Thoracic aorta (tissue), 2 donors: Measurements from ENCODE around the gene ATG4D. TPM values are rescaled to one million over a fixed set of nuclear protein-coding genes. Genes with fewer than 3 reads are reported as not detected.

Source experiments
- ATAC-seq: fragments of 150-250 bp; one replicate; pipeline ENCODE4 v1.8.0; 2017; ENCODE audit warnings: low read depth; ENCODE audit not compliant: insufficient number of reproducible peaks, low FRiP score
- DNase-seq: peaks from one replicate; pipeline ENCODE4 v3.0.0-alpha.2; 2020; ENCODE audit warnings: low spot score
- H3K27ac ChIP-seq, 2 donors: fragments of 200-600 bp; sonication (generic); 1 replicate in 1 of 2; 2 replicates in 1 of 2; pipeline ENCODE4 v1.5.1; 2016; ENCODE audit warnings: mild to moderate bottlenecking in 2 of 2, moderate library complexity in 2 of 2
- H3K27me3 ChIP-seq: fragments of 200-600 bp; sonication (generic); replicated peaks from 2 replicates; pipeline ENCODE4 v1.6.0; 2016; ENCODE audit warnings: mild to moderate bottlenecking; ENCODE audit not compliant: insufficient read depth
- H3K36me3 ChIP-seq: fragments of 200-600 bp; sonication (generic); one replicate; pipeline ENCODE4 v1.5.1; 2016
- H3K4me1 ChIP-seq, 2 donors: fragments of 200-600 bp; sonication (generic); 1 replicate in 1 of 2; 2 replicates in 1 of 2; pipeline versions ENCODE4 v1.5.1 to v1.6.0; 2016; ENCODE audit warnings: low read depth in 2 of 2, mild to moderate bottlenecking in 1 of 2; ENCODE audit not compliant: control insufficient read depth in 1 of 2
- H3K4me3 ChIP-seq: fragments of 200-600 bp; sonication (generic); 2 replicates; pipeline ENCODE4 v1.5.1; 2016; ENCODE audit warnings: mild to moderate bottlenecking
- H3K9me3 ChIP-seq: fragments of 200-600 bp; sonication (generic); 2 replicates; pipeline ENCODE4 v1.5.1; 2016
- total RNA-seq, 2 donors: library from RNA; depleted of rRNA; stranded (reverse); fragments of >200 nt; gene quantifications; one replicate each; pipeline versions ENCODE4 v1.1.0 to v1.2.3, GENCODE V29; 2016
- TF ChIP-seq, protein P1 (sequence below): fragments of 200-600 bp; sonication (generic); IDR thresholded peaks from one replicate; pipeline ENCODE4 v1.5.1; 2019; ENCODE audit warnings: antibody characterized with exemption

ATG4D gene
- 10 to 100 TPM; 17.1 to 30.5 TPM for total RNA-seq

DNA sequence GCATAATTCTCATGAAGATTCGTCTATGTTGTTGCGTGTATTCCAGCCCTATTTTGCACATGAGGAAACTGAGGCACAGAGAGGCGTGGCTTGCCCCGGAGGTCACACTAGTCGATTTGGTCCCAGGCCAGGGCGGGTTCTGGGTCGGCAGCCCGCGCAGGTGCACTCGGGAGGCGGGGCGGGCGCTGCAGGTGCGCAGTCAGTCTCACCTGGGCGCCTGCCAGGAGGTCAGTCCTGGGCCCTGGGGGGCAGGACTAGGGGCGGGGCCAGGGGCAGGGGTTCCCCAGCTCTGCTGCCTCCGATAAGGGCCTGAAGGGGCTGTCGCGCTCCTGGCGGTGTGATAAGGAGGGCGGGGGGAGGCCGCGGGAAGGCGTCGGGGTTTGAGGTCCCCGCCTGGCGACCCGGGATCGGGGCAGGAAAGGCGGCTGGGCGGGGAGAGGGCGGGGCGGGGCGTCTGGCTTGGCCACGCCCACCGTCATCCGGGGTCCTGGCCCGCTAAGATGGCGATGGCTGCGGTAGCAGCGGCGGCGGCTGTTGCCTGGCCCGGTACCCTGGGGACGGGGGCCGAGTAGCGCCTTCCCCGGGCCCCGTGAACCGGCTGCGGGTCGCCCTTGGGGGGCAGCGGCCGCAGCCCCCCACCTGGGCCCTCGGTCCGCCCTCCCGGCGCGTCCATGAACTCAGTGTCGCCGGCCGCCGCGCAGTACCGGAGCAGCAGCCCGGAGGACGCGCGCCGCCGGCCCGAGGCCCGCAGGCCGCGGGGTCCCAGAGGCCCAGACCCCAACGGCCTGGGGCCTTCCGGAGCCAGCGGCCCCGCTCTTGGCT is at the start of gene ATG4D:
ATG4D (plus strand) TSS at position 485 of the 822 bp plus-strand sequence; CDS start at position 672, 187 bp downstream.
- no peak for DNase-seq
- H3K36me3 ChIP-seq: peaks cover 5% of the 10 kb centered on the region
- TF ChIP-seq, protein P1, sequence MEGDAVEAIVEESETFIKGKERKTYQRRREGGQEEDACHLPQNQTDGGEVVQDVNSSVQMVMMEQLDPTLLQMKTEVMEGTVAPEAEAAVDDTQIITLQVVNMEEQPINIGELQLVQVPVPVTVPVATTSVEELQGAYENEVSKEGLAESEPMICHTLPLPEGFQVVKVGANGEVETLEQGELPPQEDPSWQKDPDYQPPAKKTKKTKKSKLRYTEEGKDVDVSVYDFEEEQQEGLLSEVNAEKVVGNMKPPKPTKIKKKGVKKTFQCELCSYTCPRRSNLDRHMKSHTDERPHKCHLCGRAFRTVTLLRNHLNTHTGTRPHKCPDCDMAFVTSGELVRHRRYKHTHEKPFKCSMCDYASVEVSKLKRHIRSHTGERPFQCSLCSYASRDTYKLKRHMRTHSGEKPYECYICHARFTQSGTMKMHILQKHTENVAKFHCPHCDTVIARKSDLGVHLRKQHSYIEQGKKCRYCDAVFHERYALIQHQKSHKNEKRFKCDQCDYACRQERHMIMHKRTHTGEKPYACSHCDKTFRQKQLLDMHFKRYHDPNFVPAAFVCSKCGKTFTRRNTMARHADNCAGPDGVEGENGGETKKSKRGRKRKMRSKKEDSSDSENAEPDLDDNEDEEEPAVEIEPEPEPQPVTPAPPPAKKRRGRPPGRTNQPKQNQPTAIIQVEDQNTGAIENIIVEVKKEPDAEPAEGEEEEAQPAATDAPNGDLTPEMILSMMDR: no peak
- H3K4me1 ChIP-seq: peaks cover 12 to 18% of the 10 kb centered on the region in 2 donors
- ATAC-seq: peak; percentile 84
- no peaks in the 10 kb centered on the region for H3K27me3 ChIP-seq
- H3K9me3 ChIP-seq: no peaks in the 10 kb centered on the region
- peak within 1 kb of the TSS; percentile 98 for H3K4me3 ChIP-seq
- peak within 1 kb of the TSS; percentile 81 to 82 for H3K27ac ChIP-seq

DNA sequence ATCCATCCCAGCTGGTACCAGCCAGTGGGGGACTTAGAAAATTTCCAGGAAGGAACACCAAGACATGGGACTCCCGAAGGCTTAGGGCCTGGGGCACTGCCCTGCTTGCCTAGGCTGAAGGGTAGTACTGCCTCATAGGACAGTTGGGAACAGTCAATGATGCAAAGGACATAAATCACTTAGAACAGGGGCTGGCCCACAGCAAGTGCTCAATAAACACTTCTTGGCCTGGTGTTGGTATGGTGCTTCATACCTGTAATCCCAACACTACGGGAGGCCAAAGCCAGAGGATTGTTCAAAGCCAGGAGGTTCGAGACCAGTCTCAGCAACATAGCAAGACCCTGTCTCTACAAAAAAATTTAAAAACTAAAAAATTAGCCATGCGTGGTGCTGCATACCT is 46.3 kb upstream of the ATG4D start:
- peaks cover 30% of the 10 kb centered on the region for H3K36me3 ChIP-seq
- no peak overlapping the region for H3K27ac ChIP-seq
- H3K4me1 ChIP-seq: peaks cover 17 to 41% of the 10 kb centered on the region in 2 donors
- H3K9me3 ChIP-seq: no peaks in the 10 kb centered on the region
- DNase-seq (no peak), ATAC-seq (no peak)
- H3K27me3 ChIP-seq: no peaks in the 10 kb centered on the region
- TF ChIP-seq, protein P1: no peak
- H3K4me3 ChIP-seq: no peak overlapping the region

DNA sequence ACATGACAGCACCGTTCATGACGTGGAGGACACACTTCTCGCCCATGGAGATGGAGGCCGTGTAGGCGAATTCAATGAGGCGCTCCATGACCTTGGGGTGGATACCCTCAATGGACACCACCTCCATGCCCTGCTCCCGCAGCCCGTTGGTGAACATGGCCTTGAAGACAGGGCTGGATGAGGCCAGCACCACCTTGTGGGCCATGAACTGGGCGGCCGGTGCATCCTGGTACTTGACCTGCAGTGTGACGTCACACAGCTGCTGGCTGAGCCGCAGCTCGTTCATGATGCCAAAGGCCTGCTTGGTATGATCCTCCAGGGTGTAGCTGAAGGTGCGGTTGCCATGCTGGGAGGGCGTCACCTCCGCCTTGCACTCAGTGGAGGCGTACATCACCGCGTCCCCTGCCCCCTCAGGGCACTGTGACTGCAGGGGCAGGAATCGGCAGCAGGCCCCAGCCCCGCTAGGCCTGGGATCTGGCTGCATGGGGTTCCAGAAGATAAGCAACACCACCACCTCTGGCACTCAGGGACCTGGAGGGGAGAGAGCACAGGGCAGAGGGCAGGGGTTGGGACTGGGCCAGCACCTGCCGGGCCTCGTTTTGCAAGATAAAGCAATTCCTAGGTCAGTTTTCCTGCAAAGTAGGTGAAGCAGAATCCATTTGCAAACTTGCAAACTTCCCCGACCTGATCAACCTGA is 44.0 kb upstream of the ATG4D start:
- H3K4me3 ChIP-seq: no peak overlapping the region
- TF ChIP-seq, protein P1: no peak
- H3K27me3 ChIP-seq: no peaks in the 10 kb centered on the region
- peaks cover 20% of the 10 kb centered on the region for H3K36me3 ChIP-seq
- DNase-seq (no peak), ATAC-seq (no peak)
- peaks cover 20 to 41% of the 10 kb centered on the region in 2 donors for H3K4me1 ChIP-seq
- H3K9me3 ChIP-seq: no peaks in the 10 kb centered on the region
- no peak overlapping the region for H3K27ac ChIP-seq

DNA sequence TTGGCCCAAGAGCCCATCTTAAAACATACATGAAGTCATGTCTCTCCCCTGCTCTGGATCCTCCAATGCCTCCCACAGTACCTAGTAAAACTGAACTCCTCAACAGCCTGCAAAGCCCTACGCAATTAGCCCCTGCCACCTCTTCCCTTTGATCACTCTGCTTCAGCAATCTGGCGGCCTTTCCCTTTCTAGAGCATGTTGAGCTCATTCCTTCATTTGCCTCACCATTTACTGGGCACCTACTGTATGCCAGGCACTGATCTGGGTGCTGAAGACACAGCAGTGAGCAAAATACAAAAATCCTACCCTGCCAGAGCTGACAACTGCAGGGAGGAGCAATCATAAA is 43.5 kb upstream of the ATG4D start:
- Histone ChIP-seq H3K27me3 (no peaks in the 10 kb centered on the region), H3K36me3 (peaks cover 15% of the 10 kb centered on the region), H3K4me1 (peaks cover 20 to 41% of the 10 kb centered on the region in 2 donors), H3K27ac (no peak overlapping the region), H3K4me3 (no peak overlapping the region), H3K9me3 (no peaks in the 10 kb centered on the region)
- TF ChIP-seq, protein P1: no peak
- DNase-seq: no peak
- no peak for ATAC-seq

DNA sequence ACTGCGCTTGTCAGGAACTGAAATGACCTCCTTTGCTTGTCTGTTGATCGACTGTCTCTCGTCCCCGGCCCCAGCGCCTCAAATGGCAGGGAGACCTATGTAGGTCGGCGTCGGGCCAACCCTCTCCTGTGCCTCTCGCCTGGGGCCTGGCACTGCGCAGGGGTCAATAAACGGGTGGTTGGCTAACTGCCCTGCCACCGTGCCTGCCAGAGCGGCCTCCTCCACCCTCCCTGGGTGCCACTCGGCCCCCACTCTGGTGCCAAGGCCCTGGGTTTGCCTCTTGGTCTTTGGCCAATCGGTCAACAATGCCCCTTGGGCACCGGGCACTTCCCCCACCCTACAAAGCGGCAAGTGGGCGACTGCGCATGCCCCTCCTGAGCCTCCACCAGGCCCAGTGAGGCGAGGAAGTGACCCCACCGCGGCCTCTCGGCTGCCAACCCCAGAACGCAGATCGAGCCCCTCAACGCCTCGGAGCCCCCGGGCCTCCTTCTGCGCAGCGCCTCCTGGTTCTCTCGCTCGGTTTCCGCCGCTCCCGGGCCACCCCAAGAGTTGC is 41.7 kb upstream of the ATG4D start:
- DNase-seq: peak; percentile 37

More for the DNA sequence above, 41.7 kb upstream of the ATG4D start:
- peaks cover 20 to 41% of the 10 kb centered on the region in 2 donors for H3K4me1 ChIP-seq
- peak; percentile 25 for ATAC-seq
- no peaks in the 10 kb centered on the region for H3K9me3 ChIP-seq
- H3K27me3 ChIP-seq: no peaks in the 10 kb centered on the region
- H3K4me3 ChIP-seq: peak overlapping the region; percentile 96
- TF ChIP-seq, protein P1: no peak
- peak overlapping the region; percentile 99 for H3K27ac ChIP-seq
- H3K36me3 ChIP-seq: peaks cover 12% of the 10 kb centered on the region
